BJ (cell line): ENCODE data around the gene KLHDC8B. TPM values are rescaled to one million over a fixed set of nuclear protein-coding genes. Genes with fewer than 3 reads are reported as not detected.
"Not testable (repeated sequence)": the region's sequence is repeated elsewhere in the genome, so short reads cannot be mapped to it uniquely, and the experiment has no call there.

ENCODE experiments used
- CTCF ChIA-PET: fragments of 350-600 bp; formaldehyde crosslinking; extraction: SDS; loops from one replicate; lab custom pipeline; 2021; ENCODE audit warnings: antibody characterized with exemption, inconsistent platforms; lab: Yijun Ruan, JAX
- POLR2A ChIA-PET: fragments of 300-600 bp; sonication (Branson Sonifier 250); formaldehyde crosslinking; extraction: SDS; loops from one replicate; lab custom pipeline; 2021; ENCODE audit warnings: antibody characterized with exemption; lab: Charles Lee
- DNase-seq: peaks from one replicate; pipeline ENCODE4 v3.0.0-alpha.2; 2011; ENCODE audit warnings: low read depth
- H3K27me3 ChIP-seq: 2 replicates; pipeline ENCODE4 v1.6.0; 2011; ENCODE audit warnings: low read length; ENCODE audit not compliant: control insufficient read depth, insufficient read depth
- H3K36me3 ChIP-seq: 2 replicates; pipeline ENCODE4 v1.5.1; 2011; ENCODE audit warnings: low read length; ENCODE audit not compliant: control insufficient read depth, insufficient read depth
- H3K4me3 ChIP-seq: 2 replicates; pipeline ENCODE4 v1.5.1; 2011; ENCODE audit warnings: low read depth, mild to moderate bottlenecking, control low read depth, low read length
- CTCF ChIP-seq: IDR thresholded peaks from 2 replicates; pipeline ENCODE4 v1.5.1; 2011; ENCODE audit warnings: low read depth, mild to moderate bottlenecking, control low read depth, inconsistent platforms, low read length, moderate library complexity; ENCODE audit not compliant: insufficient read depth
- polyA plus RNA-seq: library from polyadenylated mRNA; depleted of rRNA; stranded (reverse); fragments of >200 nt; gene quantifications from 2 replicates; pipeline ENCODE4 v1.2.3, GENCODE V29; 2011; rRNA removed

The KLHDC8B gene
- polyA plus RNA-seq, 1 experiment, result 47.8 TPM

GRCh38 chr3:49217688-49218470, 46.5 kb downstream of the KLHDC8B start:
- TF ChIP-seq CTCF, result no peak
- no peak for DNase-seq
- Histone ChIP-seq H3K36me3 (no peaks in the 10 kb centered on the region), H3K27me3 (no peaks in the 10 kb centered on the region), H3K4me3 (no peak overlapping the region)
- POLR2A ChIA-PET, result no interaction called here
- CTCF ChIA-PET, result interaction anchor here (0.6 kb wide), 1 partner anchor 196 kb away, joined by 3 read pairs; no protein-coding TSS in a partner anchor

GRCh38 chr3:49218471-49218989, 47.1 kb downstream of the KLHDC8B start:
- H3K4me3 ChIP-seq, H3K36me3 ChIP-seq, H3K27me3 ChIP-seq, POLR2A ChIA-PET, CTCF ChIA-PET: not testable (repeated sequence)
- DNase-seq, result peak; percentile 64

- H3K36me3 ChIP-seq, result no peaks in the 10 kb centered on the region
- ChIA-PET POLR2A (no interaction called here), CTCF (no interaction called here)
- H3K4me3 ChIP-seq, result no peak overlapping the region
- H3K27me3 ChIP-seq, result no peaks in the 10 kb centered on the region
- no peak for TF ChIP-seq CTCF
- no peak for DNase-seq
Observed at GRCh38 chr3:49219132-49219531, 47.7 kb downstream of the KLHDC8B start.

GRCh38 chr3:49220985-49221563, 49.7 kb downstream of the KLHDC8B start:
- DNase-seq, H3K4me3 ChIP-seq, H3K36me3 ChIP-seq, POLR2A ChIA-PET, H3K27me3 ChIP-seq: not testable (repeated sequence)
- CTCF ChIA-PET, result interaction anchor here (1.3 kb wide), 1 partner anchor 50 kb away, joined by 3 read pairs; the partner anchor contains the start of gene KLHDC8B

GRCh38 chr3:49222002-49222401, 50.6 kb downstream of the KLHDC8B start:
- ChIA-PET CTCF (interaction anchor here (1.3 kb wide), 1 partner anchor 51 kb away, joined by 3 read pairs; the partner anchor contains the start of gene KLHDC8B), POLR2A (no interaction called here)
- Histone ChIP-seq H3K4me3 (no peak overlapping the region), H3K27me3 (no peaks in the 10 kb centered on the region), H3K36me3 (no peaks in the 10 kb centered on the region)
- DNase-seq, result no peak
- TF ChIP-seq CTCF, result no peak

Other genes starting within 250 kb of the KLHDC8B start
- gene P4HTM, start 181.4 kb upstream of the KLHDC8B start, polyA plus RNA-seq, result 25.8 and 38.4 TPM in 2 replicates
- gene WDR6, start 164.2 kb upstream of the KLHDC8B start, polyA plus RNA-seq, result 100 and 164 TPM in 2 replicates
- gene DALRD3, start 153.0 kb upstream of the KLHDC8B start, polyA plus RNA-seq, result 46.8 and 59.6 TPM in 2 replicates
- gene NDUFAF3, start 149.5 kb upstream of the KLHDC8B start, polyA plus RNA-seq, result 65.1 and 89.5 TPM in 2 replicates
- 280 and 395 TPM in 2 replicates for gene IMPDH2, start 142.2 kb upstream of the KLHDC8B start, polyA plus RNA-seq
- 51.8 and 77.3 TPM in 2 replicates for gene QRICH1, start 77.5 kb upstream of the KLHDC8B start, polyA plus RNA-seq
- 221 and 339 TPM in 2 replicates for gene QARS1, start 66.8 kb upstream of the KLHDC8B start, polyA plus RNA-seq
- gene USP19, start 50.8 kb upstream of the KLHDC8B start, polyA plus RNA-seq, result 32.9 and 54.6 TPM in 2 replicates
- 967 and 1,544 TPM in 2 replicates for gene LAMB2, start 38.5 kb upstream of the KLHDC8B start, polyA plus RNA-seq
- 23.1 and 33.3 TPM in 2 replicates for gene CCDC71, start 5.3 kb upstream of the KLHDC8B start, polyA plus RNA-seq
- 2.1 TPM in 2 replicates for gene C3orf62, start 105.6 kb downstream of the KLHDC8B start, polyA plus RNA-seq
- gene USP4, start 168.5 kb downstream of the KLHDC8B start, polyA plus RNA-seq, result 63.5 and 72.7 TPM in 2 replicates
- gene GPX1, start 186.8 kb downstream of the KLHDC8B start, polyA plus RNA-seq, result 503 and 751 TPM in 2 replicates
- gene RHOA, start 240.4 kb downstream of the KLHDC8B start, polyA plus RNA-seq, result 549 and 615 TPM in 2 replicates
- gene TCTA, start 240.8 kb downstream of the KLHDC8B start, polyA plus RNA-seq, result 43.3 and 57.2 TPM in 2 replicates